GM21529 (cell line): ENCODE data around the gene C10orf90.

Experiments
- ATAC-seq: cut with Tn5 transposase; IDR thresholded peaks from one replicate; pipeline ENCODE4 v1.9.1; 2021; ENCODE audit not compliant: unreplicated experiment

Gene C10orf90

GRCh38 chr10:126511917-126512479 is 158.5 kb downstream of the C10orf90 start:
- no peak for ATAC-seq

- no peak for ATAC-seq
Measured at GRCh38 chr10:126509182-126509581, 161.3 kb downstream of the C10orf90 start.

GRCh38 chr10:126508535-126509040 is 161.9 kb downstream of the C10orf90 start:
- no peak for ATAC-seq

GRCh38 chr10:126504761-126505112 is 165.8 kb downstream of the C10orf90 start:
- ATAC-seq = no peak

- ATAC-seq = no peak
Measured at GRCh38 chr10:126504063-126504760, 166.3 kb downstream of the C10orf90 start.

GRCh38 chr10:126503392-126504062 is 167.0 kb downstream of the C10orf90 start:
- ATAC-seq = no peak

- ATAC-seq = no peak
Measured at GRCh38 chr10:126502441-126502840, 168.1 kb downstream of the C10orf90 start.

GRCh38 chr10:126501828-126502227 is 168.7 kb downstream of the C10orf90 start:
- ATAC-seq = no peak

- ATAC-seq = no peak
Measured at GRCh38 chr10:126500866-126501265, 169.6 kb downstream of the C10orf90 start.

GRCh38 chr10:126500185-126500584 is 170.3 kb downstream of the C10orf90 start:
- ATAC-seq = no peak

GRCh38 chr10:126499744-126500143 is 170.7 kb downstream of the C10orf90 start:
- no peak for ATAC-seq

GRCh38 chr10:126497672-126498071 is 172.8 kb downstream of the C10orf90 start:
- no peak for ATAC-seq

GRCh38 chr10:126496771-126497545 is 173.5 kb downstream of the C10orf90 start:
- no peak for ATAC-seq

- no peak for ATAC-seq
Measured at GRCh38 chr10:126491476-126491875, 179.0 kb downstream of the C10orf90 start.

GRCh38 chr10:126481181-126481580 is 189.3 kb downstream of the C10orf90 start:
- no peak for ATAC-seq

- no peak for ATAC-seq
Measured at GRCh38 chr10:126480648-126481047, 189.8 kb downstream of the C10orf90 start.

- ATAC-seq = no peak
Measured at GRCh38 chr10:126479280-126479895, 191.1 kb downstream of the C10orf90 start.

- no peak for ATAC-seq
Measured at GRCh38 chr10:126478546-126478945, 191.9 kb downstream of the C10orf90 start.

- no peak for ATAC-seq
Measured at GRCh38 chr10:126476246-126476645, 194.2 kb downstream of the C10orf90 start.

GRCh38 chr10:126475074-126475691 is 195.3 kb downstream of the C10orf90 start:
- no peak for ATAC-seq
